Measurements from ENCODE around the gene STON2.

DNA sequence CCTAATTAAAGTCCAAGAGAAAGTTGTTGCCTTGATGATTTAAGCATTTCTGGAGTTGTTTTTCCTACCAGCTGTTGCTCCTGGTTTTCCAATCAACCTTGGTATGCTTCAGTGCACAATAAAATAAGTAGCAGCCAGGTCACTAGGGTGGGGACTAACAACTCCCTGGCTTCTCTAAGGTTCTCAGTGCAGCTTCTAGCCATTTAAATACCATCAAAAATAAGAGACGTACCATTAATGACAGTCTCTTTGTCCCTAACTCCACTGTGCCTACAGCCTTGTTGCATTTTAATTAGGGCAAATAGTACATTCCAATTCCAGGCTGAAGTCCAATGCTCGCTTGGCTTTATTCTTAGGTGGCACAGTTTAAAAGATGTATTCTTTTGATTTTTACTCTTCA is 11.8 kb downstream of the STON2 start:
- TF ChIP-seq, protein P1, sequence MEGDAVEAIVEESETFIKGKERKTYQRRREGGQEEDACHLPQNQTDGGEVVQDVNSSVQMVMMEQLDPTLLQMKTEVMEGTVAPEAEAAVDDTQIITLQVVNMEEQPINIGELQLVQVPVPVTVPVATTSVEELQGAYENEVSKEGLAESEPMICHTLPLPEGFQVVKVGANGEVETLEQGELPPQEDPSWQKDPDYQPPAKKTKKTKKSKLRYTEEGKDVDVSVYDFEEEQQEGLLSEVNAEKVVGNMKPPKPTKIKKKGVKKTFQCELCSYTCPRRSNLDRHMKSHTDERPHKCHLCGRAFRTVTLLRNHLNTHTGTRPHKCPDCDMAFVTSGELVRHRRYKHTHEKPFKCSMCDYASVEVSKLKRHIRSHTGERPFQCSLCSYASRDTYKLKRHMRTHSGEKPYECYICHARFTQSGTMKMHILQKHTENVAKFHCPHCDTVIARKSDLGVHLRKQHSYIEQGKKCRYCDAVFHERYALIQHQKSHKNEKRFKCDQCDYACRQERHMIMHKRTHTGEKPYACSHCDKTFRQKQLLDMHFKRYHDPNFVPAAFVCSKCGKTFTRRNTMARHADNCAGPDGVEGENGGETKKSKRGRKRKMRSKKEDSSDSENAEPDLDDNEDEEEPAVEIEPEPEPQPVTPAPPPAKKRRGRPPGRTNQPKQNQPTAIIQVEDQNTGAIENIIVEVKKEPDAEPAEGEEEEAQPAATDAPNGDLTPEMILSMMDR (conservative IDR thresholded peaks at IDR 0.05; ENCODE audit: low read depth, low read length) = no peak
- TF ChIP-seq EZH2 (IDR thresholded peaks at IDR 0.05; ENCODE audit: borderline replicate concordance, low read depth, low read length, poor library complexity, severe bottlenecking) = no peak

All from A673 (cell line).